SW 1271 (cell line): ENCODE results near the gene CDKN2A.
"Not testable (repeated sequence)": the region's sequence is repeated elsewhere in the genome, so short reads cannot be mapped to it uniquely, and the experiment has no call there.

ENCODE experiments used
- DNase-seq, 2 experiments: peaks; one replicate each; lab custom pipeline; 2025; lab: John Stamatoyannopoulos, UW

Gene CDKN2A

DNA sequence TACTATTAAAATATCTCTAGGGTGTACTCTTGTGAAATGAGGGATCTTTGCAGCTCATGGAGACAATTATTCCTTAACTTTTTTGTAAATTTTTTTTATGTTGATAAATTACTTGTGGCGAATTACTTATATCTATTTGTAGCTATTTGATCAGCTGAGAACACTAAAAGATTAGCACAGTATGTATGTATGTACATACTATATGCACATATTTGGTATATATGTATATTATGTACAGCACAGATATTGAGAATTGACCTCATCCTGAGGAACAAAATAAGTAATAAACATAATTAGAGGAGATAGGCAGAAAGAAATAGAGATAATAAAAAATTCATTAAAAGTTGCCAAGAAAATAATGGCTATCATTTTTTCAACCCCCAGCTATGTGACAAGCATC is 11.8 kb downstream of the CDKN2A start:
- no peak for DNase-seq

DNA sequence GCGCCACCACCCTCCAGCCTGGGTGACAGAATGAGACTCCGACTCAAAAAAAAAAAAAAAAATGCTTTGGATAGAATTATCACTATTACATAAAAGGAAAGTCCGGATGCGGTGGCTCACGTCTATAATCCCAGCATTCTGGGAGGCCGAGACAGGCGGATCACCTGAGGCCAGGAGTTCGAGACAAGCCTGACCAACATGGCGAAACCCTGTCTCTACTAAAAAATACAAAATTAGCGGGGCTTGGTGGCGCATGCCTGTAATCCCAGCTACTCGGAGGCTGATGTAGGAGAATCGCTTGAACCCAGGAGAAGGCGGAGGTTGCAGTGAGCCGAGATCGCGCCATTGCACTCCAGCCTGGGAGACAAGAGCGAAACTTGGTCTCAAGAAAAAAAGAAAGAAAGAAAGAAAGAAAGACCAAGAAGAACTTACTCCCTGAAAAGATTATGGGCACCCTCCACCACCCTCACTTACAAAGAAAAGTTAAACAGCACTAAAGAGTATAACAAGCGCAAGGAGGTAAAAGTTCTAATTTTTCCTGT is 17.8 kb downstream of the CDKN2A start:
- DNase-seq, result no peak

- no peak for DNase-seq
These were observed 19.3 kb downstream of the CDKN2A start for GRCh38 chr9:21974722-21975409.

DNA sequence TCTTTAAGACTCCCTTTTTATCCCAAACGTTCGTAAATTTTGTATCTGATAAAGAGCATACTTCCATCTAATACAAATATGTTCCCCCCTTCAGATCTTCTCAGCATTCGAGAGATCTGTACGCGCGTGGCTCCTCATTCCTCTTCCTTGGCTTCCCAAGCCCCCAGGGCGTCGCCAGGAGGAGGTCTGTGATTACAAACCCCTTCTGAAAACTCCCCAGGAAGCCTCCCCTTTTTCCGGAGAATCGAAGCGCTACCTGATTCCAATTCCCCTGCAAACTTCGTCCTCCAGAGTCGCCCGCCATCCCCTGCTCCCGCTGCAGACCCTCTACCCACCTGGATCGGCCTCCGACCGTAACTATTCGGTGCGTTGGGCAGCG is 19.9 kb downstream of the CDKN2A start:
- DNase-seq, result no peak

DNA sequence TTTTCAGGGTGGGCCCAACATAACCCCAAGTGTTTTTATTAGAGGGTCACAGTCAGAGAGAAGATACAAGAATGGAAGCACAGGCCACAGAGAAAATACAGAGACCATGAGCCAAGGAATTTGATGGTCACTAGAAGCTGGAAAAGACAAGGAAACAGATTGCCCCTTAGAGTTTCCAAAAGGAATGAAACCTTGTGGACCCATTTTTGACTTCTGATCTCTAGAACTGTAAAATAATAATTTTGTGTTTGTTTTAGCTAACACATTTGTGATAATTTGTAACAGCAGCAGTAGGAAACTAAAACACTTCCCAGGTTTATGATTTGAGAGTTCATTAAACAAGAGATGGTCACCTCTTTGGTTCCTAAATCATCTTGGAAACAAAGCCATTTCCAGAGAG is 21.8 kb downstream of the CDKN2A start:
- no peak for DNase-seq

GRCh38 chr9:21970800-21971640 is 23.2 kb downstream of the CDKN2A start:
- no peak for DNase-seq

- DNase-seq, result no peak
These were observed 24.0 kb downstream of the CDKN2A start for GRCh38 chr9:21969951-21970799.

- DNase-seq, result no peak
These were observed 24.9 kb downstream of the CDKN2A start for GRCh38 chr9:21969011-21969940.

- DNase-seq, result no peak
These were observed 25.7 kb downstream of the CDKN2A start for GRCh38 chr9:21968331-21969010.

DNA sequence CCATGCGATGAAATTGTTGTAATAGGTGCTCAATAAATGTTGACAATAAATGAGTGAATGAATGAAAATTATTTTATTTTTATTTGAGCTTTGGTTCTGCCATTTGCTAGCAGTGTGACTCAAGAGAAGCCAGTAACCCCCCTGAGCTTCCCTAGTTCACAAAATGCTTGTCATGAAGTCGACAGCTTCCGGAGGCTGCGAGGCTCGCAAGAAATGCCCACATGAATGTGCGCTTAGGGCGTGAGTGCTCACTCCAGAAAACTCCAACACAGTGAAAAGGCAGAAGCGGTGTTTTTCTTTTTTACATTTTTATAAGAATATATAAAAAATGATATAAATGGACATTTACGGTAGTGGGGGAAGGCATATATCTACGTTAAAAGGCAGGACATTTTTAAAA is 26.5 kb downstream of the CDKN2A start:
- DNase-seq, result no peak

- DNase-seq, result no peak
These were observed 27.0 kb downstream of the CDKN2A start for GRCh38 chr9:21967169-21967568.

DNA sequence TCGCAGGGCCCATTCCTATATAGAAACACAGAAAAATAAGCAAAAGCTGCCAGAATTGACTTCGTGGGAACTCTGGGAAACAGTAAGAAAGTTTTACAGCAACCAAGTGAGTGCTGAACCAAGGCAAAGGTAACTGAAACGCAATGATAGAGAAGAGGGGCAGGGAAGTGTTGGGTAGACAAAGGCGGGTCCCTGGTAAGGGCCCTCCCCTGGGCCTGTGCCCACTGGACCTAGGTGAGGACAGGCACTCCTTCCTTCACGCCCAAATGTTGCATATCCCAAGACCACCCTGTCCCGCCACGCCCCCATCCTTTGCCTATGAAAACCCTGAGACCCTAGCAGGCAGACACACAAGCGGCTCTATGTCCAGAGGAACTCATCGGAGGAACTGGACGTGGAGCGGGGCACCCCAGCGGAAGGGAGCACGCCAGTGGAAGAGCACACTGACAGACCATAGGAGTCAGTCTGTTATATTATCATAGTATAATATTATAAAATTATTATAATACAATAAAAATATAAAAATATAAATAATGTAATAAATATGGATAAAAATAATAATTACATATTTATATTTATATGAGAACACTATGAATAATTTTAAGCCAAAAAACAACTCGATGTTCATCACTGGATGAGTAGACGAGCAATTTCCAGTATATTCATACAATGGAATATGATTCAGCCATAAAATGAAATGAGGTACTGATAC is 27.9 kb downstream of the CDKN2A start:
- DNase-seq, result no peak

DNA sequence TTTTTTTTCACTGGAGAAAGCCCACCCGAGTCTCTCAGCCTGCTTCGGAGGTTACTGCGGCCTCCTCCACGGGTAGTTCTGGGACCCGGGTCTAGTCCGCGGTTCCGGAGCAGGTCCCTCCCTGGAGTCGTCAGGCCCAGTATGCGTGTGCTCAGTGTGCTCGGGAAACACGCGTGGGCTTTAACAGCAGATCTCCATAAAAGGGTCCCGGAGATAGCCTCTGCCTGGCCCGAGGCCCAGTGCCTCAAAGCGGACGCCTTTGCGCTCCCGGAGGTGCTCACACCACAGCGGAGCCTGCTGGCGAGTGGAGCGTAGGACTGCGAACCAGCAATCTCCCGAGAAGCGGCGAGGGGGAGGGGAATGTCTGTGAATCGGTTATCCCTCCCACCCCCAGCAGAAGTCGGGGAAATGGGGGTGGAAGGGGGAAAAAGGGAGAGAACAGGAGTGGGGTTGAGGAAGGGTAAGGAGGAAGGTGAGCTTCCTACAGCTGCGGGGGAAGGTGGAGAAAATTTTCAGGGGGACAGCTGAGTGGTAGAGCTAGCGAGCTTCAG is 28.7 kb downstream of the CDKN2A start:
- DNase-seq, result no peak

DNA sequence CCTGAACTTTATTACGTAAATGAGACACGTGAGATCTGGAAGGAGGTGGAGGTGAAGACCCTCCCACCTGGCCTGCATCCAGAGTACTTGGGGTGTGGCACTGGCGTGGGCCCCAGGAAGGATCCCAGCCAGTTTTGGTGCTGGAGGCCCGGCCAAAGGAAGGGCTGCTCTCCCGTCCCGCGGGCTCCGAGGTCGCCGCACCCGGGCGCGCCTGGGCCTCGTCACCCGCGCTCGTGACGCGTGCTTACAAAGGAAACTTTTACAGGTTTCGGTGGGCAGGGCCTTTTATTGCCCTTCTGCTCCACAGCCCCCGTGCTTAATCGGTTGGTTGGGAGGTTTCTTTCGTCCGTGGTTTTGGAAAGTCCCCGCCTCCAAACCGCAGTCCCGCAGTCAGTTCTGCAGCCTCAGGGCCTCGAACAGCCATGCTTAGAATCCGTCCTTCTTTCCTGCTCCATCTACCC is 29.2 kb downstream of the CDKN2A start:
- DNase-seq, result no peak

GRCh38 chr9:21961569-21961968 is 32.6 kb downstream of the CDKN2A start:
- DNase-seq, result no peak

GRCh38 chr9:21959268-21959667 is 34.9 kb downstream of the CDKN2A start:
- not testable (repeated sequence) for DNase-seq

DNA sequence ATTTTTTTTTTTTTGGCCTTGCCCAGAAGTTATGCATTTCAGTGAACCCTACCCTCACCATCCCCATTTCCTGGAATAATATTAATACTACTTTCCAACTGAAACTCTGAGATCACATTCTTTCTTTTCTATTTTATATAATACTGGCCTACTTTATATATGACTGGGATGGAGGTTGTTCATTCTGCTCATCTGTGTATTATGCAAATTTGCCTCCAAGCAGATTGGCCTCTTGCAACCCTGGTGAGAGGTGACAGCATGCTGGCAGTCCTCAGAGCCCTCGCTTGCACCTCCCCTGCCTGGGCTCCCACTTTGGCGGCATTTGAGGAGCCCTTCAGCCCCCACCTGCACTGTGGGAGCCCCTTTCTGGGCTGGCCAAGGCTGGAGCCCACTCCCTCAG is 35.4 kb downstream of the CDKN2A start:
- DNase-seq, result no peak

- DNase-seq, result no peak
These were observed 48.6 kb downstream of the CDKN2A start for GRCh38 chr9:21945606-21946005.

- no peak for DNase-seq
These were observed 50.7 kb downstream of the CDKN2A start for GRCh38 chr9:21943464-21943863.
